ENCODE data around the gene GRM8. TPM values are rescaled to one million over a fixed set of nuclear protein-coding genes. Genes with fewer than 3 reads are reported as not detected.

The GRM8 gene
- total and polyA plus RNA-seq, 9 of the 15 experiments (the other 6 are each of a cell fraction or from before 2014, with no cell fraction given), result 0.13 TPM; not detected in 7

GRCh38 chr7:126535176-126535575 is 717.6 kb downstream of the GRM8 start:
- FAIRE-seq (no peak), DNase-seq (ENCODE audit: extremely low read depth in 1 of 4, low spot score in 3 of 4) (no peak), ATAC-seq (no peak)
- H3K4me2 ChIP-seq (ENCODE audit: insufficient read depth, low read length), result no peak overlapping the region
- no peaks in the 10 kb centered on the region for H3K36me3 ChIP-seq (ENCODE audit: control insufficient read depth, insufficient read depth, low read length)
- in situ Hi-C loops (cut with MboI) (no loop called here), intact Hi-C loops (cut with micrococcal nuclease) (no loop called here)
- CTCF ChIA-PET (ENCODE audit: low intra/inter-chr PET ratio), result no interaction called here
- no peak for TF ChIP-seq ZBTB49 (CRISPR knock-in tag; IDR thresholded peaks at IDR 0.05; ENCODE audit: borderline replicate concordance)
- no peak for TF ChIP-seq TRIM28 (IDR thresholded peaks at IDR 0.05)
- no peak for TF ChIP-seq ARID2 (IDR thresholded peaks at IDR 0.05)
- H3K4me3 ChIP-seq, result no peak overlapping the region
- no peak overlapping the region for H3K27ac ChIP-seq (ENCODE audit: extremely low read depth, low read depth, low read length)
- 1% methylated on average over 5 of the region's 5 CpGs for WGBS (ENCODE audit: insufficient coverage, low coverage, missing lambda C conversion rate)
- BruUV-seq (replicated peaks), result no TSS peak
- POLR2A ChIA-PET, result no interaction called here
- no peak overlapping the region for H2AFZ ChIP-seq (ENCODE audit: low read depth, low read length)
- H4K20me1 ChIP-seq (replicated peaks; ENCODE audit: control insufficient read depth, insufficient read depth, low read length), result no peaks in the 10 kb centered on the region
- no peaks in the 10 kb centered on the region for H3K4me1 ChIP-seq (replicated peaks in 1 of 2; ENCODE audit: control insufficient read depth in 2 of 2, insufficient read depth in 2 of 2, low read length in 2 of 2)
- no peaks in the 10 kb centered on the region for H3K27me3 ChIP-seq (ENCODE audit: control insufficient read depth in 2 of 2, insufficient read depth in 2 of 2, low read length in 2 of 2)
- H3K9ac ChIP-seq (ENCODE audit: insufficient read depth in 1 of 2, low read depth in 2 of 2, low read length in 2 of 2), result no peak overlapping the region
- H3K79me2 ChIP-seq (ENCODE audit: control insufficient read depth, insufficient read depth, low read length), result no peaks in the 10 kb centered on the region
- H3K9me3 ChIP-seq (replicated peaks; ENCODE audit: control insufficient read depth, insufficient read depth, low read depth, low read length), result no peaks in the 10 kb centered on the region
- no peaks in the 10 kb centered on the region for H3K9me1 ChIP-seq (ENCODE audit: control insufficient read depth, insufficient read depth, low read length)

- no peak for DNase-seq (ENCODE audit: extremely low read depth in 1 of 4, low spot score in 3 of 4)
These were observed 719.0 kb downstream of the GRM8 start for GRCh38 chr7:126533715-126534114.

More at GRCh38 chr7:126533715-126534114, 719.0 kb downstream of the GRM8 start:
- in situ Hi-C loops (cut with MboI) (no loop called here), intact Hi-C loops (cut with micrococcal nuclease) (no loop called here)
- H4K20me1 ChIP-seq (replicated peaks; ENCODE audit: control insufficient read depth, insufficient read depth, low read length), result no peaks in the 10 kb centered on the region
- H3K9me1 ChIP-seq (ENCODE audit: control insufficient read depth, insufficient read depth, low read length), result no peaks in the 10 kb centered on the region
- ATAC-seq (no peak), FAIRE-seq (no peak)
- H3K9me3 ChIP-seq (replicated peaks; ENCODE audit: control insufficient read depth, insufficient read depth, low read depth, low read length), result no peaks in the 10 kb centered on the region
- H3K36me3 ChIP-seq (ENCODE audit: control insufficient read depth, insufficient read depth, low read length), result no peaks in the 10 kb centered on the region
- CTCF ChIA-PET (ENCODE audit: low intra/inter-chr PET ratio), result no interaction called here
- no peak overlapping the region for H3K4me2 ChIP-seq (ENCODE audit: insufficient read depth, low read length)
- no peak for TF ChIP-seq ZNF277 (CRISPR knock-in tag; IDR thresholded peaks at IDR 0.05; ENCODE audit: borderline replicate concordance)
- peak; percentile 44; the same call in 1 of the 2 replicates for TF ChIP-seq ZNF316 (IDR thresholded peaks at IDR 0.05)
- no peaks in the 10 kb centered on the region for H3K4me1 ChIP-seq (replicated peaks in 1 of 2; ENCODE audit: control insufficient read depth in 2 of 2, insufficient read depth in 2 of 2, low read length in 2 of 2)
- H3K9ac ChIP-seq (ENCODE audit: insufficient read depth in 1 of 2, low read depth in 2 of 2, low read length in 2 of 2), result no peak overlapping the region
- no peak overlapping the region for H3K27ac ChIP-seq (ENCODE audit: extremely low read depth, low read depth, low read length)
- H3K4me3 ChIP-seq, result no peak overlapping the region
- H3K79me2 ChIP-seq (ENCODE audit: control insufficient read depth, insufficient read depth, low read length), result no peaks in the 10 kb centered on the region
- no TSS peak for BruUV-seq (replicated peaks)
- H3K27me3 ChIP-seq (ENCODE audit: control insufficient read depth in 2 of 2, insufficient read depth in 2 of 2, low read length in 2 of 2), result no peaks in the 10 kb centered on the region
- POLR2A ChIA-PET, result no interaction called here
- H2AFZ ChIP-seq (ENCODE audit: low read depth, low read length), result no peak overlapping the region
- WGBS (ENCODE audit: insufficient coverage, low coverage, missing lambda C conversion rate), result 2% methylated on average over 7 of the region's 7 CpGs

Data from K562 (cell line).